Measurements from ENCODE around the gene ZNF446. TPM values are rescaled to one million over a fixed set of nuclear protein-coding genes. Genes with fewer than 3 reads are reported as not detected.

The ZNF446 gene
- total RNA-seq, 1 experiment from 2014 or later: 6.0 TPM

DNA sequence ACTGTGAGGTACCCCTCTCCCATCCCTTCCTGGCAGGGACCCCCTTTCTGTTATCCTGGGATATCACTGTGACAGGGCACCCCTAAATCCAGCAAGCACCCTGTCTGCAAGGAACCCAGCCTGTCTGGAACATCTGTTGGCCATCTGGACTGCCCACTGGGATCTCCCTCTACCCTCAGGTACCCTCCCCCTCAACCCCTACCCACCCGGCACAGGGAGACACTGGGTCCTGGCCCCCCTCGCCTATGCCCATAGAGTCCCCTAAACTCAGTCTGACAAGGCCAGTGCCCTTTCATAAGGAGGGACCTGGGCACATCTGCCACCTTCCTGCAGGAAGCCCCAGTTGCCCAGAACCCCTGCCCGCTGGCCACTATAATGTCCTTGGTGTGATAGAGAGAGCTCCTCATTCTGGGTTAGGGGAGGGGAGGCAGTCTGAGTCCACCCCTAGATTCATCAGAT, 38.4 kb downstream of the ZNF446 start:
- Mint-ChIP-seq H3K9me3 (no peaks in the 10 kb centered on the region), H3K36me3 (peaks cover 5% of the 10 kb centered on the region), H3K4me1 (peaks cover 29% of the 10 kb centered on the region), H3K27ac (peak overlapping the region; percentile 57; the same call in 1 of the 2 replicates), H3K4me3 (peak overlapping the region; percentile 75), H3K27me3 (ENCODE audit: low read depth) (peaks cover 12% of the 10 kb centered on the region)
- CTCF ChIA-PET: interaction anchor here (0.6 to 2.7 kb wide), 31 partner anchors 8 to 286 kb away, joined by 3 to 33 read pairs (median 6); partner anchors contain the start of genes CHMP2A, TRIM28, UBE2M and ZNF324B
- TF ChIP-seq FOXJ3 (CRISPR knock-in tag; IDR thresholded peaks at IDR 0.05; ENCODE audit: borderline replicate concordance) (no peak), FOXK1 (CRISPR knock-in tag; IDR thresholded peaks at IDR 0.05) (no peak), ETV6 (CRISPR knock-in tag; IDR thresholded peaks at IDR 0.05) (no peak), TCF7 (CRISPR knock-in tag; IDR thresholded peaks at IDR 0.05; ENCODE audit: low read depth) (no peak)
- TF ChIP-seq, protein P1, sequence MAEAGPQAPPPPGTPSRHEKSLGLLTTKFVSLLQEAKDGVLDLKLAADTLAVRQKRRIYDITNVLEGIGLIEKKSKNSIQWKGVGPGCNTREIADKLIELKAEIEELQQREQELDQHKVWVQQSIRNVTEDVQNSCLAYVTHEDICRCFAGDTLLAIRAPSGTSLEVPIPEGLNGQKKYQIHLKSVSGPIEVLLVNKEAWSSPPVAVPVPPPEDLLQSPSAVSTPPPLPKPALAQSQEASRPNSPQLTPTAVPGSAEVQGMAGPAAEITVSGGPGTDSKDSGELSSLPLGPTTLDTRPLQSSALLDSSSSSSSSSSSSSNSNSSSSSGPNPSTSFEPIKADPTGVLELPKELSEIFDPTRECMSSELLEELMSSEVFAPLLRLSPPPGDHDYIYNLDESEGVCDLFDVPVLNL (CRISPR knock-in tag; IDR thresholded peaks at IDR 0.05; ENCODE audit: borderline replicate concordance, low read depth): no peak
- TF ChIP-seq, protein P2, sequence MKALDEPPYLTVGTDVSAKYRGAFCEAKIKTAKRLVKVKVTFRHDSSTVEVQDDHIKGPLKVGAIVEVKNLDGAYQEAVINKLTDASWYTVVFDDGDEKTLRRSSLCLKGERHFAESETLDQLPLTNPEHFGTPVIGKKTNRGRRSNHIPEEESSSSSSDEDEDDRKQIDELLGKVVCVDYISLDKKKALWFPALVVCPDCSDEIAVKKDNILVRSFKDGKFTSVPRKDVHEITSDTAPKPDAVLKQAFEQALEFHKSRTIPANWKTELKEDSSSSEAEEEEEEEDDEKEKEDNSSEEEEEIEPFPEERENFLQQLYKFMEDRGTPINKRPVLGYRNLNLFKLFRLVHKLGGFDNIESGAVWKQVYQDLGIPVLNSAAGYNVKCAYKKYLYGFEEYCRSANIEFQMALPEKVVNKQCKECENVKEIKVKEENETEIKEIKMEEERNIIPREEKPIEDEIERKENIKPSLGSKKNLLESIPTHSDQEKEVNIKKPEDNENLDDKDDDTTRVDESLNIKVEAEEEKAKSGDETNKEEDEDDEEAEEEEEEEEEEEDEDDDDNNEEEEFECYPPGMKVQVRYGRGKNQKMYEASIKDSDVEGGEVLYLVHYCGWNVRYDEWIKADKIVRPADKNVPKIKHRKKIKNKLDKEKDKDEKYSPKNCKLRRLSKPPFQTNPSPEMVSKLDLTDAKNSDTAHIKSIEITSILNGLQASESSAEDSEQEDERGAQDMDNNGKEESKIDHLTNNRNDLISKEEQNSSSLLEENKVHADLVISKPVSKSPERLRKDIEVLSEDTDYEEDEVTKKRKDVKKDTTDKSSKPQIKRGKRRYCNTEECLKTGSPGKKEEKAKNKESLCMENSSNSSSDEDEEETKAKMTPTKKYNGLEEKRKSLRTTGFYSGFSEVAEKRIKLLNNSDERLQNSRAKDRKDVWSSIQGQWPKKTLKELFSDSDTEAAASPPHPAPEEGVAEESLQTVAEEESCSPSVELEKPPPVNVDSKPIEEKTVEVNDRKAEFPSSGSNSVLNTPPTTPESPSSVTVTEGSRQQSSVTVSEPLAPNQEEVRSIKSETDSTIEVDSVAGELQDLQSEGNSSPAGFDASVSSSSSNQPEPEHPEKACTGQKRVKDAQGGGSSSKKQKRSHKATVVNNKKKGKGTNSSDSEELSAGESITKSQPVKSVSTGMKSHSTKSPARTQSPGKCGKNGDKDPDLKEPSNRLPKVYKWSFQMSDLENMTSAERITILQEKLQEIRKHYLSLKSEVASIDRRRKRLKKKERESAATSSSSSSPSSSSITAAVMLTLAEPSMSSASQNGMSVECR (CRISPR knock-in tag; IDR thresholded peaks at IDR 0.05; ENCODE audit: borderline replicate concordance): no peak
- DNase-seq (ENCODE audit: low spot score) (no peak), ATAC-seq (no peak)
- POLR2A ChIA-PET: interaction anchor here (1.7 kb wide), 1 partner anchor 29 kb away, joined by 8 read pairs; the partner anchor contains the start of gene TRIM28

DNA sequence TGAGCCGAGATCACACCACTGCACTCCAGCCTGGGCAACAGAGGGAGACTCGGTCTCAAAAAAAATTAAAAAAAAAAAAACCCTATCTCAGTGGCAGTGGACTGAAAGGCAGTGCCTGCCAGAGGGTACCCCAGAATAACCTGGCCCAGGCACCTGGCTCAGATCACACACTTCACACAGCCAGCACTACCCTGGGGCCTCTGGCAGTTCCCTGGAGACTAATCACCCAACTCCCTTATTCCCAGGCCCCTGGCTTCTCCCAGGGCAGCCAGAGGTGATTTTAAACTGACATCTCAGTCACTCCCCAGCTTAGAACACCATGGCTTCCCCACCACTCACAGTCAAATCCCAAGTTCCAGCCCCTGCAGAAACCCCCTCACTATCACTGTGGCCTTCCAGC, 39.1 kb downstream of the ZNF446 start:
- ChIA-PET CTCF (interaction anchor here (1.9 to 6.5 kb wide), 3 partner anchors 30 to 168 kb away, joined by 7 to 60 read pairs (median 33); partner anchors contain the start of gene TRIM28), POLR2A (no interaction called here)
- no peak for TF ChIP-seq ETV6 (CRISPR knock-in tag; IDR thresholded peaks at IDR 0.05)
- TF ChIP-seq SMAD3 (CRISPR knock-in tag; IDR thresholded peaks at IDR 0.05; ENCODE audit: borderline replicate concordance): no peak
- TF ChIP-seq, protein P3, sequence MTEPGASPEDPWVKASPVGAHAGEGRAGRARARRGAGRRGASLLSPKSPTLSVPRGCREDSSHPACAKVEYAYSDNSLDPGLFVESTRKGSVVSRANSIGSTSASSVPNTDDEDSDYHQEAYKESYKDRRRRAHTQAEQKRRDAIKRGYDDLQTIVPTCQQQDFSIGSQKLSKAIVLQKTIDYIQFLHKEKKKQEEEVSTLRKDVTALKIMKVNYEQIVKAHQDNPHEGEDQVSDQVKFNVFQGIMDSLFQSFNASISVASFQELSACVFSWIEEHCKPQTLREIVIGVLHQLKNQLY (CRISPR knock-in tag; IDR thresholded peaks at IDR 0.05): no peak
- no peak for TF ChIP-seq JAZF1 (CRISPR knock-in tag; IDR thresholded peaks at IDR 0.05)
- no peak for TF ChIP-seq RELA (CRISPR knock-in tag; IDR thresholded peaks at IDR 0.05; ENCODE audit: borderline replicate concordance)
- no peak for TF ChIP-seq ELF4 (CRISPR knock-in tag; IDR thresholded peaks at IDR 0.05; ENCODE audit: low read depth)
- H3K27me3 Mint-ChIP-seq (ENCODE audit: low read depth): peaks cover 6% of the 10 kb centered on the region
- H3K36me3 Mint-ChIP-seq: peaks cover 5% of the 10 kb centered on the region
- H3K9me3 Mint-ChIP-seq: no peaks in the 10 kb centered on the region
- peaks cover 34% of the 10 kb centered on the region for H3K4me1 Mint-ChIP-seq
- no peak for DNase-seq (ENCODE audit: low spot score)
- H3K4me3 Mint-ChIP-seq: peak overlapping the region; percentile 75
- H3K27ac Mint-ChIP-seq: peak overlapping the region; percentile 65
- ATAC-seq: no peak

DNA sequence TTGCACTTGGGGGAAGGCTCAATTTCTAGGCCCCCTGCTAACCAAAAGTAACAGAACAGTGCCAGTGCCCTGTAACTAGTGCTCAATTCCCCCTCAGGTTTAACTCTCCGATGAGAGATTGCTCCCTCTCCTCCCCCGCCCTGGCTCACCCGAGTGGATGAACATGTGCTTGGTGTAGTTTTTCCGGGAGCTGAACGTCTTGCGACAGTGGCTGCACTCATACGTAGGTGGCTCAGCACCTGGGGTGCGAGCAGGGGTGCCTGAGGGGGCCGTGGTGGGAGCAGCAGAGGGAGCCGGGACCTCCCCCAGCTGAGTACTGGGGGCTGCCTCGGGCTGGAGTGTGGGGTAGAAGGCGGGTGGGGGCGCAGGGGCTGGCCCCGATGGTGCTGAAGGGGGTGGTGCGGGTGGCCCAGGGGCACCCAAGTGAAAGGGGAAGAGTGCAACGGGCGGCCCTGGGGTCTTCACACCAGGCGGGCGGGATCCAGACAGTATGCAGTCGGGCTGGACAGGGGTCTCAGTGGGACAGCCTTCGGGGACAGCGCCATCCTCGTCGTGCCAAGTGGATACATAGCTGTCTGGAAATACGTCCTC, 40.2 kb downstream of the ZNF446 start:
- POLR2A ChIA-PET: no interaction called here
- H3K27ac Mint-ChIP-seq: no peak overlapping the region
- H3K27me3 Mint-ChIP-seq (ENCODE audit: low read depth): peaks cover 5% of the 10 kb centered on the region
- CTCF ChIA-PET: interaction anchor here (1.1 to 6.5 kb wide), 5 partner anchors 22 to 65 kb away, joined by 3 to 60 read pairs (median 20); partner anchors contain the start of gene TRIM28
- TF ChIP-seq, protein P4, sequence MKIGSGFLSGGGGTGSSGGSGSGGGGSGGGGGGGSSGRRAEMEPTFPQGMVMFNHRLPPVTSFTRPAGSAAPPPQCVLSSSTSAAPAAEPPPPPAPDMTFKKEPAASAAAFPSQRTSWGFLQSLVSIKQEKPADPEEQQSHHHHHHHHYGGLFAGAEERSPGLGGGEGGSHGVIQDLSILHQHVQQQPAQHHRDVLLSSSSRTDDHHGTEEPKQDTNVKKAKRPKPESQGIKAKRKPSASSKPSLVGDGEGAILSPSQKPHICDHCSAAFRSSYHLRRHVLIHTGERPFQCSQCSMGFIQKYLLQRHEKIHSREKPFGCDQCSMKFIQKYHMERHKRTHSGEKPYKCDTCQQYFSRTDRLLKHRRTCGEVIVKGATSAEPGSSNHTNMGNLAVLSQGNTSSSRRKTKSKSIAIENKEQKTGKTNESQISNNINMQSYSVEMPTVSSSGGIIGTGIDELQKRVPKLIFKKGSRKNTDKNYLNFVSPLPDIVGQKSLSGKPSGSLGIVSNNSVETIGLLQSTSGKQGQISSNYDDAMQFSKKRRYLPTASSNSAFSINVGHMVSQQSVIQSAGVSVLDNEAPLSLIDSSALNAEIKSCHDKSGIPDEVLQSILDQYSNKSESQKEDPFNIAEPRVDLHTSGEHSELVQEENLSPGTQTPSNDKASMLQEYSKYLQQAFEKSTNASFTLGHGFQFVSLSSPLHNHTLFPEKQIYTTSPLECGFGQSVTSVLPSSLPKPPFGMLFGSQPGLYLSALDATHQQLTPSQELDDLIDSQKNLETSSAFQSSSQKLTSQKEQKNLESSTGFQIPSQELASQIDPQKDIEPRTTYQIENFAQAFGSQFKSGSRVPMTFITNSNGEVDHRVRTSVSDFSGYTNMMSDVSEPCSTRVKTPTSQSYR (CRISPR knock-in tag; IDR thresholded peaks at IDR 0.05): no peak
- TF ChIP-seq ETV6 (CRISPR knock-in tag; IDR thresholded peaks at IDR 0.05): no peak
- TF ChIP-seq FOXP1 (CRISPR knock-in tag; IDR thresholded peaks at IDR 0.05; ENCODE audit: borderline replicate concordance): no peak
- TF ChIP-seq FOXJ3 (CRISPR knock-in tag; IDR thresholded peaks at IDR 0.05; ENCODE audit: borderline replicate concordance): no peak
- TF ChIP-seq, protein P2 (CRISPR knock-in tag; IDR thresholded peaks at IDR 0.05; ENCODE audit: borderline replicate concordance): no peak
- H3K36me3 Mint-ChIP-seq: peaks cover 5% of the 10 kb centered on the region
- no peaks in the 10 kb centered on the region for H3K9me3 Mint-ChIP-seq
- DNase-seq (ENCODE audit: low spot score) (no peak), ATAC-seq (no peak)
- peaks cover 40% of the 10 kb centered on the region for H3K4me1 Mint-ChIP-seq
- H3K4me3 Mint-ChIP-seq: peak overlapping the region; percentile 75; the same call in 1 of the 2 replicates
